ENCODE results near the gene FGD2.

DNA sequence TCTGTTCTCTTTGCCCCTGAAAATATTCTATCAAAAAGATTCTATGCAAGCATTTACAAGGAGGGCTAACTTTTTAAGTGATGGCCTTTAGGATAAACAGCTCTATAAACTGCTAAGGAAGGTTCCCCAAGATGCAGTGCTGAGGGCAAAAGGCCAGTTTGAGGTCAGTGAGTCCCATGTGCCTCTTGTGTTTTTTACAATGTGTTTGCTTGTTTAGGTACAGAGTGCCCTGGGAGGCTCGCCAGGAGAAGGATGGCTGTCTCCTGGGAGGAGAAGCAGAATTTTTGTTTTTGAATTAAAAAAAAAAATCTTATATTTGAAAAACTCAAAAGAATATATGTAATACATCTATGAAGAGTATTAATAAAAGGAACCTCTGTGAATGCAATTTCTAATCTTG lies 32.3 kb upstream of the FGD2 start:
- TF ChIP-seq RARB (CRISPR knock-in tag; IDR thresholded peaks at IDR 0.05) = no peak
- no peak for TF ChIP-seq ISL1 (CRISPR knock-in tag; IDR thresholded peaks at IDR 0.05)
- TF ChIP-seq, protein P1, sequence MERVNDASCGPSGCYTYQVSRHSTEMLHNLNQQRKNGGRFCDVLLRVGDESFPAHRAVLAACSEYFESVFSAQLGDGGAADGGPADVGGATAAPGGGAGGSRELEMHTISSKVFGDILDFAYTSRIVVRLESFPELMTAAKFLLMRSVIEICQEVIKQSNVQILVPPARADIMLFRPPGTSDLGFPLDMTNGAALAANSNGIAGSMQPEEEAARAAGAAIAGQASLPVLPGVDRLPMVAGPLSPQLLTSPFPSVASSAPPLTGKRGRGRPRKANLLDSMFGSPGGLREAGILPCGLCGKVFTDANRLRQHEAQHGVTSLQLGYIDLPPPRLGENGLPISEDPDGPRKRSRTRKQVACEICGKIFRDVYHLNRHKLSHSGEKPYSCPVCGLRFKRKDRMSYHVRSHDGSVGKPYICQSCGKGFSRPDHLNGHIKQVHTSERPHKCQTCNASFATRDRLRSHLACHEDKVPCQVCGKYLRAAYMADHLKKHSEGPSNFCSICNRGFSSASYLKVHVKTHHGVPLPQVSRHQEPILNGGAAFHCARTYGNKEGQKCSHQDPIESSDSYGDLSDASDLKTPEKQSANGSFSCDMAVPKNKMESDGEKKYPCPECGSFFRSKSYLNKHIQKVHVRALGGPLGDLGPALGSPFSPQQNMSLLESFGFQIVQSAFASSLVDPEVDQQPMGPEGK (CRISPR knock-in tag; IDR thresholded peaks at IDR 0.05; ENCODE audit: borderline replicate concordance) = no peak
- TF ChIP-seq ZNF70 (CRISPR knock-in tag; IDR thresholded peaks at IDR 0.05) = no peak
